HL-60/S4 (cell line): Measurements from ENCODE around the gene CARS2.
"Not testable (repeated sequence)": the region's sequence is repeated elsewhere in the genome, so short reads cannot be mapped to it uniquely, and the experiment has no call there.

Source experiments
- in situ Hi-C: fragments of 300-500 bp; cut with MboI; formaldehyde crosslinking; loops from 2 replicates; pipeline ENCODE4 v1.14.3; 2022; ENCODE audit warnings: low sequenced_read_pairs

CARS2 gene

DNA sequence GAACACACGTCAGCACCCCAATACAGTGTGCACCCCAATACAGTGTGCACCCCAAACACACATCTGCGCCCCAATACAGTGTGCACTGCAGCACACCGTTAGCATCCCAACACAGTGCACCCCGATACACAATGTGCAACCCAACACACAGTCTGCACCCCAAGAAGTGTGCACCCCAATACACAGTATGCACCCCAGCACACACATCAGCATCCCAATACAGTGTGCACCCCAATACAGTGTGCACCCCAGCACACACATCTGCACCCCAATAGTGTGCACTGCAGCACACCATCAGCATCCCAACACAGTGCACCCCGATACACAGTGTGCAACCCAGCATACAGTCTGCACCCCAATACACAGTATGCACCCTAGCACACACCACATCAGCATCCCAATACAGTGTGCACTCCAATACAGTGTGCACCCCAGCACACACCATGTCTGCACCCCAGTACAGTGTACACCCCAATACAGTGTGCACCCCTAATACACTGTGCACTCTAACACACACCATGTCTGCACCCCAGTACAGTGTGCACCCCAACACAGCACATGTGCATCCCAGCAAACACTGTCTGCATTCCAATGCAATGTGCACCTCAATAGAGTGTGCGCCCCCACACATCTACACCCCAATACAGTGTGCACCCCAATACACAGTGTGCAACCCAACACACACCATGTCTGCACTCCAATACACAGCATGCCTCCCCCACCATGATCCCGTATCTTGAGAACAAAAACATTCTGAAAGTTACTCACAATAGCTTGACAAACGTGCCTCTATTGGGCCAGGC, 855 bp upstream of the CARS2 start:
- in situ Hi-C loops, result no loop called here

- in situ Hi-C loops, result no loop called here
These were observed 525 bp downstream of the CARS2 start for GRCh38 chr13:110705356-110705825.

GRCh38 chr13:110702591-110703526, 3.1 kb downstream of the CARS2 start:
- in situ Hi-C loops, result no loop called here

DNA sequence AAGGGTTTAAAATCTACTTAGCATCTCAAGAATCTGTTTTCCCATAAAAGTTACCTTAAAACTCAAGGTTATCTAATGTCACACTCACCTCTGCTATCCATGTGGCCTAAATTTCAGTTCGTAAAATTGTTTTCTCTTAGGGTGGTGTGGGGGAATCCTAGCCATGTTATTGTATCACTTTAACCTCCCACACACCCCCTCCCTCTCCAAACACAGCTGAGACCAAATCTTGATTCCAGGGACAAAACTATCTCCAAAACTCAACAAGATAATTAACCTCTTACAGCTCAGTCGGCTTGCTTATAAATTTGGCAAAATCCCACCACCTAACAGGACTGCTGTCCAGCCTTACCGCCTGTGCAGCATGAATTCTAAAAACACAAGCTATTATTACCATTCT, 3.8 kb downstream of the CARS2 start:
- in situ Hi-C loops, result no loop called here

GRCh38 chr13:110701061-110701460, 4.9 kb downstream of the CARS2 start:
- in situ Hi-C loops, result not testable (repeated sequence)

DNA sequence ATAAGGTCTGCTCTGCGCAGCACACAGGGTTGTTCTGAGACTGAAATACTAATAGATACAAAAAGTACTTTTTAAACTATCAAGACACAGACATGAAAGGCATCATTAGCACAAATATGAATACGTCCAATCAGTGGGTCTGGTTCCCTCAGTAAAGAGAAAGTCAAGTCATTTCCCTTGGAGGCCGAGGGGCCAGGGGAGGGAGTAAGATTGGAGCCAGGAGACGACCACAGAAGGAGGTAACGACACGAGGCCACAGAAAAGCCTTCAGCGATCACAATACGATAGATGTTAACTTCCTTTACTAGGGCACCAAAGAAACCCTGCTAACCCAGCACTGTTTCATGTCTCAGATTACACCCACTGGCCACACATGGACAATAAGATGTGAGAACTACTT, 5.3 kb downstream of the CARS2 start:
- in situ Hi-C loops, result no loop called here

DNA sequence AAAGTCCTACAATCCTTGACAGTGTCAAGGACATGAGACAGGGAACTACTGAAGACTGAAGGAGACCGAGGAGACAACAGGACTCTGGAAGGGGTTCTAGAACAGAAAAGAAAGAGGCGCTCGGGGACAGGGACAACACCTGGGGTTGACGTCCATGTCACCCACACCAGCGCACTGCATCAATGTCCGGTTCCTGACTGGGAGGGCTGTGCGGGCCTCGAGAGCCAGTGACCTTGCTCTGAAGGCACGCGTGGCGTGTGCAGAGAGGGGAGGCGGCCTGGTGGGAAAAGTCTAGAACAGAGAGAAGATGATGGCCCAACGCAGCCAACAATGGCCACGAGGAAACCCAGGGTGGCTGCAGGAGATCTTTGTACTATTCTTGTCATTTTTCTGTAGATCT, 5.7 kb downstream of the CARS2 start:
- in situ Hi-C loops, result no loop called here

- in situ Hi-C loops, result no loop called here
These were observed 6.5 kb downstream of the CARS2 start for GRCh38 chr13:110699148-110700145.

- in situ Hi-C loops, result no loop called here
These were observed 7.2 kb downstream of the CARS2 start for GRCh38 chr13:110698689-110699088.

- in situ Hi-C loops, result no loop called here
These were observed 8.1 kb downstream of the CARS2 start for GRCh38 chr13:110697842-110698241.

DNA sequence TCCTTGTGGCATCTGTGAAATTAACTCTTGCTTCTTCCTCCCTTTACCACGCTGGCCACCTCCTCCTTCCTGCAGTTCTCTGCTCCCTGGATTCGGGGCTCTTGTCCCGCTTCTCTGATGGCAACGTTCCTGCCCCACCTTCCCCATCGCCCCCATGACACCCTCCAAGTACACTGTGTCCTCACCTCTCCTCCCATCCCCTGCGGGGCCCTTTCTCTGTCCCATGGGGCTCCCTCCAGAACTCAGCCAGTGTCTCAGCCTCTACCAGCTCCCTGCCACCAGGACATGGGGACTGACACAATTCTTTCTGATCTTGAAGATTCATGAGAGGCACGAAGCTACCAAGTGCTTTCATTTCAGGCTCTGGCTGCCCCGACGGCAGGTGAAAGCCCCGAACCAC, 9.1 kb downstream of the CARS2 start:
- in situ Hi-C loops, result no loop called here

- in situ Hi-C loops, result not testable (repeated sequence)
These were observed 10.1 kb downstream of the CARS2 start for GRCh38 chr13:110695774-110696173.

- in situ Hi-C loops, result no loop called here
These were observed 15.4 kb downstream of the CARS2 start for GRCh38 chr13:110690516-110690915.

GRCh38 chr13:110689711-110690110, 16.2 kb downstream of the CARS2 start:
- in situ Hi-C loops, result no loop called here

GRCh38 chr13:110689041-110689440, 16.9 kb downstream of the CARS2 start:
- in situ Hi-C loops, result no loop called here

DNA sequence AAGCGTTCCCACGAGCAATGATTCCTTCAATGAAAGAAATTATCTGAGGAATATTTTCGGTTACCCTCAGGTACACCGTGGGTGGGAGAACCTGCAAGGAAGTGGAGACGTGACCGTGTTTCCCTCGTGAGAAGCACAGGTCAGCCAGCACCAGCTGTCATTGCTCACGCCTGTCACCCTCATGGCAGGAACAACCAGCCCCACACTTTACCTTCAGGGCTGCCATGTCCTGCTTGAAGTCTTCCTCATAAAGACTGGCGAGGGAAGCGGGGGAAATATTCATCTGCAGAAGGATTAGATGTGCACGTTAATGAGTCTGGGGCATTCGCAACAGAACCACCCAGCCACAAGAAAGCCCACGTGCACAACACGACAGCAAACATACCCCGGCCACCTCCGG, 18.2 kb downstream of the CARS2 start:
- in situ Hi-C loops, result no loop called here

DNA sequence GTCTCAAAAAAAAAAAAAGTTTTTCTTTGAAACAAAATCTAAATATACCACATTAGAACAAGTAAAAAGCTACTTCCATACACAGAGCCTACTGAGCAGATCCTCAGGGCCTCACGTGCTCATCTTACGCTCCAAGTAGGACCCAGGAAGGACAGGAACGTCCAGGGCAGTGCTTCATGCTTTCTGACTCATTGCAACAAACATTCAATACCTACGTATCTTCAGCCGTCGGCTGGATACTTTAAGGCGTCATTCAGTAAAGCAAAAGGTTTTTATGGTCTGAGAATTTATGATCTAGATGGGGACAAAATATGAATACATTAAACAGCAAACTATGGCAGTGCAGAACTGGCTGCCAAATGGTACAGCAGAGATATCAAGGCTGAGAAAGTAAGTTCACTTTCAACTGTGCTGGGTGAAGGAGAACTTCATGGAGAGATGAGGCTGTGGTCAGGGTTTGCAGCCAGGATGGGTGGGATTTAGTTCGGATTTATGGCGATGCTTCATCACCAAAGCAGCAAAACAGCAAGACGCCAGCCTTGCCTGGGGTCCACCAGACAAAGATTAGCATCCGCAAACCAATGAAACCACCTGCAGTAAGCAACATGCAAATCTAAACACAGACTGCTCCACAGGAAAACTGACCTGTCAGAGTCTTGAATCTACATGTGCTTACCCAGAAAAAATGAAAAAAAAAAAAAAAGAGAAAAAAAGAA, 20.5 kb downstream of the CARS2 start:
- in situ Hi-C loops, result no loop called here

GRCh38 chr13:110684388-110685056, 21.4 kb downstream of the CARS2 start:
- in situ Hi-C loops, result no loop called here

DNA sequence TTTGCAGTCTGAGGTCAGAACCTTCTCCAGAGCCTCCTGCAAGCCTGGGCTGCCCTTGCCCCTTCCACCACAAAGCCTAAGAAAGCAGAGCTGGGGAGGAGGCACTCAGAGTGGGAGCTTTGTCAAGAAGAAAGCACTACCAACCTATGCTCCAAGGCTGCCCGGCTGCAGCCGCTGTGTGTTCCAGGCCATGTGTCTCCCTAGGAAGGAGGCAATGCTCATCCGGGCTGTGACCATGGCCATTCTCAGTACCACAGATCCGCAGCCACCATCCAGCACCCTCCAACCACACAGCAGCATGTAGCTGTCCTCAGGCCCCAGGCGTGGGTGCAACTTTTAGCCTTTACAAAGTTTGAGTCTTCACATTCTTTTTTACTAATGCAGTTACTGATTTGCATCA, 22.0 kb downstream of the CARS2 start:
- in situ Hi-C loops, result no loop called here
